HepG2 (cell line): ENCODE data around the gene NFS1. TPM values are rescaled to one million over a fixed set of nuclear protein-coding genes. Genes with fewer than 3 reads are reported as not detected.
A peak's percentile ranks its signal among the peaks of the same experiment; 100 is the strongest.

ENCODE experiments used
- KLF12 ChIP-seq: sonication (generic); formaldehyde crosslinking; IDR thresholded peaks from 2 replicates; pipeline ENCODE4 v1.4.0; 2020; ENCODE audit warnings: missing genetic modification reagents, borderline replicate concordance
- NFIC ChIP-seq: IDR thresholded peaks from 2 replicates; pipeline ENCODE4 v1.6.1; 2012; ENCODE audit warnings: mild to moderate bottlenecking, low read length, inconsistent platforms
- RELA ChIP-seq: sonication (generic); formaldehyde crosslinking; IDR thresholded peaks from 2 replicates; pipeline ENCODE4 v1.4.0; 2020; ENCODE audit warnings: missing genetic modification reagents
- RFXANK ChIP-seq: IDR thresholded peaks from 2 replicates; pipeline ENCODE4 v1.6.1; 2016
- TSC22D2 ChIP-seq: sonication (generic); formaldehyde crosslinking; IDR thresholded peaks from 2 replicates; pipeline ENCODE4 v1.5.1; 2020; ENCODE audit warnings: missing genetic modification reagents, mild to moderate bottlenecking, borderline replicate concordance
- ZNF101 ChIP-seq: sonication (generic); formaldehyde crosslinking; IDR thresholded peaks from 2 replicates; pipeline ENCODE4 v1.4.0; 2020; ENCODE audit warnings: mild to moderate bottlenecking, low read depth, missing genetic modification reagents, borderline replicate concordance
- ZNF205 ChIP-seq: IDR thresholded peaks from 2 replicates; pipeline ENCODE4 v1.6.1; 2018; ENCODE audit warnings: missing biosample characterization, missing genetic modification reagents
- ZNF776 ChIP-seq: sonication (generic); formaldehyde crosslinking; IDR thresholded peaks from 2 replicates; pipeline ENCODE4 v1.4.0; 2020; ENCODE audit warnings: mild to moderate bottlenecking, missing genetic modification reagents
- ZSCAN29 ChIP-seq: sonication (generic); formaldehyde crosslinking; conservative IDR thresholded peaks from 2 replicates; pipeline ENCODE4 v1.4.0; 2020; ENCODE audit warnings: mild to moderate bottlenecking, missing genetic modification reagents
- ZSCAN30 ChIP-seq: sonication (generic); formaldehyde crosslinking; IDR thresholded peaks from 2 replicates; pipeline ENCODE4 v1.5.0; 2020; ENCODE audit warnings: mild to moderate bottlenecking, missing genetic modification reagents
- polyA plus RNA-seq, 8 experiments: library from polyadenylated mRNA; depleted of rRNA in 3 of 8; stranded (reverse) in 7 of 8; unstranded in 1 of 8; fragments of >200 nt; fragmentation: Illumina TruSeq in 4 of 8; extraction: Trizol in 4 of 8; gene quantifications; 2 replicates each; pipeline versions ENCODE4 v1.2.1 to v1.2.3, GENCODE V29; 2011 to 2016; ENCODE audit warnings: low read depth in 4 of 8, missing spikeins in 1 of 8, mixed read lengths in 1 of 8; ENCODE audit not compliant: insufficient read depth in 1 of 8
- total RNA-seq, 5 experiments: library from RNA; depleted of rRNA; stranded (reverse); fragments of >200 nt; fragmentation: Illumina TruSeq; extraction: Trizol; gene quantifications; 2 replicates each; pipeline ENCODE4 v1.2.3, GENCODE V29; 2016; ENCODE audit warnings: low read depth in 1 of 5
- TF ChIP-seq, protein P1 (sequence below): sonication (generic); formaldehyde crosslinking; IDR thresholded peaks from 2 replicates; pipeline ENCODE4 v1.4.0; 2020; ENCODE audit warnings: mild to moderate bottlenecking, missing genetic modification reagents
- TF ChIP-seq, protein P2 (sequence below): IDR thresholded peaks from 2 replicates; pipeline ENCODE4 v1.6.1; 2012; ENCODE audit warnings: inconsistent platforms
- TF ChIP-seq, protein P3 (sequence below): sonication (generic); formaldehyde crosslinking; IDR thresholded peaks from 2 replicates; pipeline ENCODE4 v1.4.0; 2020; ENCODE audit warnings: missing genetic modification reagents
- TF ChIP-seq, protein P4 (sequence below): sonication (generic); IDR thresholded peaks from 2 replicates; pipeline ENCODE4 v1.6.1; 2016; ENCODE audit warnings: low read depth, borderline replicate concordance
- TF ChIP-seq, protein P5 (sequence below): sonication (generic); formaldehyde crosslinking; IDR thresholded peaks from 2 replicates; pipeline ENCODE4 v1.5.1; 2020; ENCODE audit warnings: missing genetic modification reagents, mild to moderate bottlenecking, borderline replicate concordance

Gene NFS1
- total and polyA plus RNA-seq, 2 of the 13 experiments (the other 11 are each of a cell fraction or from before 2014, with no cell fraction given), result 65.9 to 88.1 TPM

DNA sequence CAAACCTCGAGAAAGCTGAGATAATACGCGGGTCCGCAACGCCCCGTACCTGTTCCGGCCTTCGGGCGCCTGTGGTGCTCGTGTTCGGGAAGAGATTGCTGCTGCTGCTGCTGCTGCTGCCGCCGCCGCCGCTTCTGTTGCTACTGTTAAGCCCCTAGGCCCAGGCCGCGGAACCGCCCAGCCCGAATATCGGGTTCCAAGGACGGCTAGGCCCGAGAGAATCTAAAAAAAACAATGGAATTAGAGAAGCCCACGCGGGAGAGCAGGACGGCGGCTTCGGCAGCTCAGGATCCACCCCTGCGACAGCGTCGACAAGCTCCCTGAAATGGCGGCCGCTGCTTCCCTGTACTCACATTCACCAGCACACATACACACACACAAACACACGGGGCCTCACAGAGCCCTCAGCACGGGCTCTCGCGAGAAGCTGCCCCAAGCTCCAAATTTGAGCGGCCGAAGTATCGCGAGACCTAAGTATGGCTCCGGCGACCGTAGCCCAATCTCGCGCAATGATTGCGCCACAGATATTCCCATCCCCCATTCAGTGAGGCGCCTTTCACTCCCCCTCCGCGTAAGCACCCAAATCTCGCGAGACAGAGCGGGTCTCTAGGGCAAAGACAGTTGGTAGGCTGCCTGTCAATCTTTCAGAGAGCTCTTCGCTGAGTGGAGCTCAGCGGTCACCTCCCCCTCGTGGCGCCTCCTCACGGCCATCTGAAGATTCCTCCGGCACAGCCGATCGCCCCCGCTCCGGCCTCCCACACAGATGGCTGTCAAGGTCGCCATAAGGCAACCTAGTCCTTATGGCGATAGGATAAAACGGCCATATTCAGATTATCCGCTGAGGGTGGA, 43.0 kb upstream of the NFS1 start, which contains the start of gene RBM39 (continued):
- TF ChIP-seq NFIC (peak; percentile 49; the same call in 1 of the 2 replicates), RFXANK (CRISPR knock-in tag) (peak; percentile 93), ZNF205 (CRISPR knock-in tag) (peak; percentile 95), ZSCAN29 (CRISPR knock-in tag) (peak; percentile 65), ZNF101 (CRISPR knock-in tag) (peak; percentile 96; the same call in 1 of the 2 replicates), ZNF776 (no peak; the same call in 1 of the 2 replicates), RELA (CRISPR knock-in tag) (no peak), TSC22D2 (CRISPR knock-in tag) (peak; percentile 88), ZSCAN30 (peak; percentile 48), KLF12 (CRISPR knock-in tag) (peak; percentile 95)
- TF ChIP-seq, protein P1, sequence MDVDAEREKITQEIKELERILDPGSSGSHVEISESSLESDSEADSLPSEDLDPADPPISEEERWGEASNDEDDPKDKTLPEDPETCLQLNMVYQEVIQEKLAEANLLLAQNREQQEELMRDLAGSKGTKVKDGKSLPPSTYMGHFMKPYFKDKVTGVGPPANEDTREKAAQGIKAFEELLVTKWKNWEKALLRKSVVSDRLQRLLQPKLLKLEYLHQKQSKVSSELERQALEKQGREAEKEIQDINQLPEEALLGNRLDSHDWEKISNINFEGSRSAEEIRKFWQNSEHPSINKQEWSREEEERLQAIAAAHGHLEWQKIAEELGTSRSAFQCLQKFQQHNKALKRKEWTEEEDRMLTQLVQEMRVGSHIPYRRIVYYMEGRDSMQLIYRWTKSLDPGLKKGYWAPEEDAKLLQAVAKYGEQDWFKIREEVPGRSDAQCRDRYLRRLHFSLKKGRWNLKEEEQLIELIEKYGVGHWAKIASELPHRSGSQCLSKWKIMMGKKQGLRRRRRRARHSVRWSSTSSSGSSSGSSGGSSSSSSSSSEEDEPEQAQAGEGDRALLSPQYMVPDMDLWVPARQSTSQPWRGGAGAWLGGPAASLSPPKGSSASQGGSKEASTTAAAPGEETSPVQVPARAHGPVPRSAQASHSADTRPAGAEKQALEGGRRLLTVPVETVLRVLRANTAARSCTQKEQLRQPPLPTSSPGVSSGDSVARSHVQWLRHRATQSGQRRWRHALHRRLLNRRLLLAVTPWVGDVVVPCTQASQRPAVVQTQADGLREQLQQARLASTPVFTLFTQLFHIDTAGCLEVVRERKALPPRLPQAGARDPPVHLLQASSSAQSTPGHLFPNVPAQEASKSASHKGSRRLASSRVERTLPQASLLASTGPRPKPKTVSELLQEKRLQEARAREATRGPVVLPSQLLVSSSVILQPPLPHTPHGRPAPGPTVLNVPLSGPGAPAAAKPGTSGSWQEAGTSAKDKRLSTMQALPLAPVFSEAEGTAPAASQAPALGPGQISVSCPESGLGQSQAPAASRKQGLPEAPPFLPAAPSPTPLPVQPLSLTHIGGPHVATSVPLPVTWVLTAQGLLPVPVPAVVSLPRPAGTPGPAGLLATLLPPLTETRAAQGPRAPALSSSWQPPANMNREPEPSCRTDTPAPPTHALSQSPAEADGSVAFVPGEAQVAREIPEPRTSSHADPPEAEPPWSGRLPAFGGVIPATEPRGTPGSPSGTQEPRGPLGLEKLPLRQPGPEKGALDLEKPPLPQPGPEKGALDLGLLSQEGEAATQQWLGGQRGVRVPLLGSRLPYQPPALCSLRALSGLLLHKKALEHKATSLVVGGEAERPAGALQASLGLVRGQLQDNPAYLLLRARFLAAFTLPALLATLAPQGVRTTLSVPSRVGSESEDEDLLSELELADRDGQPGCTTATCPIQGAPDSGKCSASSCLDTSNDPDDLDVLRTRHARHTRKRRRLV, result peak; percentile 67
- TF ChIP-seq, protein P2, sequence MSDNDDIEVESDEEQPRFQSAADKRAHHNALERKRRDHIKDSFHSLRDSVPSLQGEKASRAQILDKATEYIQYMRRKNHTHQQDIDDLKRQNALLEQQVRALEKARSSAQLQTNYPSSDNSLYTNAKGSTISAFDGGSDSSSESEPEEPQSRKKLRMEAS, result peak; percentile 99
- TF ChIP-seq, protein P3, sequence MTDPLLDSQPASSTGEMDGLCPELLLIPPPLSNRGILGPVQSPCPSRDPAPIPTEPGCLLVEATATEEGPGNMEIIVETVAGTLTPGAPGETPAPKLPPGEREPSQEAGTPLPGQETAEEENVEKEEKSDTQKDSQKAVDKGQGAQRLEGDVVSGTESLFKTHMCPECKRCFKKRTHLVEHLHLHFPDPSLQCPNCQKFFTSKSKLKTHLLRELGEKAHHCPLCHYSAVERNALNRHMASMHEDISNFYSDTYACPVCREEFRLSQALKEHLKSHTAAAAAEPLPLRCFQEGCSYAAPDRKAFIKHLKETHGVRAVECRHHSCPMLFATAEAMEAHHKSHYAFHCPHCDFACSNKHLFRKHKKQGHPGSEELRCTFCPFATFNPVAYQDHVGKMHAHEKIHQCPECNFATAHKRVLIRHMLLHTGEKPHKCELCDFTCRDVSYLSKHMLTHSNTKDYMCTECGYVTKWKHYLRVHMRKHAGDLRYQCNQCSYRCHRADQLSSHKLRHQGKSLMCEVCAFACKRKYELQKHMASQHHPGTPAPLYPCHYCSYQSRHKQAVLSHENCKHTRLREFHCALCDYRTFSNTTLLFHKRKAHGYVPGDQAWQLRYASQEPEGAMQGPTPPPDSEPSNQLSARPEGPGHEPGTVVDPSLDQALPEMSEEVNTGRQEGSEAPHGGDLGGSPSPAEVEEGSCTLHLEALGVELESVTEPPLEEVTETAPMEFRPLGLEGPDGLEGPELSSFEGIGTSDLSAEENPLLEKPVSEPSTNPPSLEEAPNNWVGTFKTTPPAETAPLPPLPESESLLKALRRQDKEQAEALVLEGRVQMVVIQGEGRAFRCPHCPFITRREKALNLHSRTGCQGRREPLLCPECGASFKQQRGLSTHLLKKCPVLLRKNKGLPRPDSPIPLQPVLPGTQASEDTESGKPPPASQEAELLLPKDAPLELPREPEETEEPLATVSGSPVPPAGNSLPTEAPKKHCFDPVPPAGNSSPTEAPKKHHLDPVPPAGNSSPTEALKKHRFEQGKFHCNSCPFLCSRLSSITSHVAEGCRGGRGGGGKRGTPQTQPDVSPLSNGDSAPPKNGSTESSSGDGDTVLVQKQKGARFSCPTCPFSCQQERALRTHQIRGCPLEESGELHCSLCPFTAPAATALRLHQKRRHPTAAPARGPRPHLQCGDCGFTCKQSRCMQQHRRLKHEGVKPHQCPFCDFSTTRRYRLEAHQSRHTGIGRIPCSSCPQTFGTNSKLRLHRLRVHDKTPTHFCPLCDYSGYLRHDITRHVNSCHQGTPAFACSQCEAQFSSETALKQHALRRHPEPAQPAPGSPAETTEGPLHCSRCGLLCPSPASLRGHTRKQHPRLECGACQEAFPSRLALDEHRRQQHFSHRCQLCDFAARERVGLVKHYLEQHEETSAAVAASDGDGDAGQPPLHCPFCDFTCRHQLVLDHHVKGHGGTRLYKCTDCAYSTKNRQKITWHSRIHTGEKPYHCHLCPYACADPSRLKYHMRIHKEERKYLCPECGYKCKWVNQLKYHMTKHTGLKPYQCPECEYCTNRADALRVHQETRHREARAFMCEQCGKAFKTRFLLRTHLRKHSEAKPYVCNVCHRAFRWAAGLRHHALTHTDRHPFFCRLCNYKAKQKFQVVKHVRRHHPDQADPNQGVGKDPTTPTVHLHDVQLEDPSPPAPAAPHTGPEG (CRISPR knock-in tag), result peak; percentile 94
- TF ChIP-seq, protein P4, sequence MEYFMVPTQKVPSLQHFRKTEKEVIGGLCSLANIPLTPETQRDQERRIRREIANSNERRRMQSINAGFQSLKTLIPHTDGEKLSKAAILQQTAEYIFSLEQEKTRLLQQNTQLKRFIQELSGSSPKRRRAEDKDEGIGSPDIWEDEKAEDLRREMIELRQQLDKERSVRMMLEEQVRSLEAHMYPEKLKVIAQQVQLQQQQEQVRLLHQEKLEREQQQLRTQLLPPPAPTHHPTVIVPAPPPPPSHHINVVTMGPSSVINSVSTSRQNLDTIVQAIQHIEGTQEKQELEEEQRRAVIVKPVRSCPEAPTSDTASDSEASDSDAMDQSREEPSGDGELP, result peak; percentile 97
- TF ChIP-seq, protein P5, sequence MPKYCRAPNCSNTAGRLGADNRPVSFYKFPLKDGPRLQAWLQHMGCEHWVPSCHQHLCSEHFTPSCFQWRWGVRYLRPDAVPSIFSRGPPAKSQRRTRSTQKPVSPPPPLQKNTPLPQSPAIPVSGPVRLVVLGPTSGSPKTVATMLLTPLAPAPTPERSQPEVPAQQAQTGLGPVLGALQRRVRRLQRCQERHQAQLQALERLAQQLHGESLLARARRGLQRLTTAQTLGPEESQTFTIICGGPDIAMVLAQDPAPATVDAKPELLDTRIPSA, result no peak; the same call in 1 of the 2 replicates
